HG03045 (cell line): ENCODE results near the gene PLA2G5.

Experiments used
- ATAC-seq: cut with Tn5 transposase; IDR thresholded peaks from one replicate; pipeline ENCODE4 v1.9.1; 2021; ENCODE audit warnings: mild to moderate bottlenecking, moderate library complexity; ENCODE audit not compliant: unreplicated experiment

PLA2G5 gene

GRCh38 chr1:20063861-20064292, 6.1 kb upstream of the PLA2G5 start:
- no peak for ATAC-seq

GRCh38 chr1:20068722-20069121, 1.3 kb upstream of the PLA2G5 start:
- no peak for ATAC-seq

- no peak for ATAC-seq
These were observed 363 bp downstream of the PLA2G5 start for GRCh38 chr1:20070357-20070756.

GRCh38 chr1:20071416-20071815, 1.4 kb downstream of the PLA2G5 start:
- no peak for ATAC-seq

GRCh38 chr1:20072771-20073170, 2.8 kb downstream of the PLA2G5 start:
- ATAC-seq: no peak

- no peak for ATAC-seq
These were observed 3.3 kb downstream of the PLA2G5 start for GRCh38 chr1:20073256-20073655.

GRCh38 chr1:20074055-20074724, 4.2 kb downstream of the PLA2G5 start:
- ATAC-seq: no peak

DNA sequence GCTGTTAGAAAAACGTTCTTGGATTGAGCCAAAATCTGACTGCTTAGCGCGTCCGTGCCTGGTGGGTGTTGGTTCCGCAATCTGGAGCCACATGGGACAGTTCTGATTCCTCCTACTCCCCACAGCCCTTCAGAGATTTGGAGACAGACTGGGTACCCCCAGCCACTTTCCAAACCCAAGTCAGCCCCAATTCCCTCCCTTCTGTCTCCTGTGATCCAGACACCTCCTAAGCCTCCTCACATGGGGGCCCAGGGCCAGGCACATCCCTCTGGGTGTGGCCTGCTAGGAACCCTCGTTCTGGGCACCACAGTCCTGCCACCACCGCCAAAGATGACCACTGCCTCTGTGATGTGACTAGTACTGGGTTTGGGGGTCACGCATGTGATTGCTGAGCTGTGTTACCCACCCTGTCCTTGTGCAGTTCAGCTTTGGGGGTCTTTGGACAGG, 4.8 kb downstream of the PLA2G5 start:
- no peak for ATAC-seq

GRCh38 chr1:20075345-20075744, 5.4 kb downstream of the PLA2G5 start:
- ATAC-seq: no peak

GRCh38 chr1:20076223-20076622, 6.2 kb downstream of the PLA2G5 start:
- ATAC-seq: no peak

GRCh38 chr1:20076710-20077461, 6.9 kb downstream of the PLA2G5 start:
- no peak for ATAC-seq

GRCh38 chr1:20078171-20078651, 8.2 kb downstream of the PLA2G5 start:
- no peak for ATAC-seq

DNA sequence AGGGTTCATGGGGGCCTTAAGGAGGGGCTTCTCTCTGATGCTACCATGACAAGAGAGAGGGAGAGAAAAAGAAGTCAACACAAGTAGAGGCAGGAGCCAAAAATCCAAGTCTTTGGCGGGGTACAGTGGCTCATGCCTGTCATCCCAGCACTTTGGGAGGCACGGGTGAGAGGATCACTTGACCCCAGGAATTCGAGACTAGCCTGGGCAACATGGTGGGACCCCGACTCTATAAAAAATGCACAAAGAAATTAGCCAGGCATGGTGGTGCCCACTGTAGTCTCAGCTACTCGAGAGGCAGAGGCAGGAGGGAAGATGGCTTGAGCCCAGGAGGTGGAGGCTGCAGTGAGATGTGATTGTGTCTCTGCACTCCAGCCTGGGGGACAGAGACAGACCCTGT, 8.7 kb downstream of the PLA2G5 start:
- no peak for ATAC-seq

- no peak for ATAC-seq
These were observed 9.8 kb downstream of the PLA2G5 start for GRCh38 chr1:20079661-20080305.

GRCh38 chr1:20080441-20081352, 10.7 kb downstream of the PLA2G5 start:
- no peak for ATAC-seq

GRCh38 chr1:20081353-20081810, 11.4 kb downstream of the PLA2G5 start:
- no peak for ATAC-seq

- no peak for ATAC-seq
These were observed 12.8 kb downstream of the PLA2G5 start for GRCh38 chr1:20082772-20083171.

GRCh38 chr1:20083178-20083944, 13.4 kb downstream of the PLA2G5 start:
- ATAC-seq: no peak

DNA sequence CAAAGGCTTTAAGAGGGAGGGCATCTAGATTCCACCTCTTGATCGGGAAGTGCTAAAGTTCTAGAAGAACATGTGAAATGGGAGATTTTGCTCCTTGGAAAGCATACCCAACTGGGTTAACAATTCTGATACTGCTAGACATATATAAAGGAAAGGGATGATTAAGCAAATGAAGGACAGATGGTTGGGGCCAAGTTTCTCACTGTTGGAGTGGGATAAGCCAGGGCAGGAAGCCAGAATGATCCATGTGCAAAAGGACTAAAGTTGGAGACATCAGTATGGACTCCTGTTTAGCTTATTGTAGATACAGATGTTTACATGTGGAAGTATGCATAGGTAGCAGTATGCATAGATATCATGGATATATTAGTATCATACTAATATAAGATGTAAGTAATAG, 16.8 kb downstream of the PLA2G5 start:
- no peak for ATAC-seq

DNA sequence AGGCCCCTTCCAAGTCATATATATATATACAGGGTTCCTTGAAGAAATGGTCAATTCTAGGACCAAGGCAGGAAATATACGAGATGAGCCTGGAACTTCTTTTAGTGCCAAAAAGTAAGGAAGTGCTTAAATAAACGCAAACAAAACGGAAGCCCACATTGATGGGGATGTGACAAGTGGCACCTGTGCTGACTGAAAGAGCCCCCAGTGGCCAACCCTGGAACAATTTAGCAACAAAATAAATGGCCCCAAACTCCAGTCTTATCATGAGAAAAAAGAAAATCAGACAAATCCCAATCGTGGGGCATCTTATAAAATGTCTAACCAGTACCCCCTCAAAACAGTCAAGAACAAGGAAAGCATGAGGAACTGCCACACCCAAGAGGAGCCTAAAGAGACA, 17.7 kb downstream of the PLA2G5 start:
- ATAC-seq: no peak
